Endothelial cell of umbilical vein (primary cell): ENCODE measurements around the gene IFNGR1. TPM values are rescaled to one million over a fixed set of nuclear protein-coding genes. Genes with fewer than 3 reads are reported as not detected.
A peak's percentile ranks its signal among the peaks of the same experiment; 100 is the strongest.

Source experiments
- BruUV-seq: library from RNA; stranded (reverse); fragments of 400-500 nt; replicated peaks from 2 replicates; lab custom pipeline; 2021; lab: Mats Ljungman, UMichigan
- CTCF ChIA-PET: fragments of 300-600, 350-600 bp; sonication (Branson Sonifier 250); formaldehyde crosslinking; loops from one replicate; lab custom pipeline; 2021; ENCODE audit warnings: antibody characterized with exemption, inconsistent platforms; lab: Charles Lee
- POLR2A ChIA-PET: fragments of 300-600, 350-600 bp; sonication (Branson Sonifier 250); formaldehyde crosslinking; loops from one replicate; lab custom pipeline; 2021; ENCODE audit warnings: antibody characterized with exemption, inconsistent platforms; lab: Charles Lee
- DNase-seq: peaks from one replicate; pipeline ENCODE4 v3.0.0-alpha.2; 2011; ENCODE audit warnings: low read depth, low spot score
- FAIRE-seq: peaks from 2 replicates; lab custom pipeline; 2011; peaks lifted over from hg19 to GRCh38; lab: Jason Lieb, UNC
- H2AFZ ChIP-seq: 2 replicates; pipeline ENCODE4 v1.6.0; 2012; ENCODE audit warnings: low read depth, low read length, control low read depth, inconsistent platforms
- H3K27ac ChIP-seq: 2 replicates; pipeline ENCODE4 v1.5.1; 2011; ENCODE audit warnings: low read depth, mild to moderate bottlenecking, control low read depth, low read length, moderate library complexity; ENCODE audit not compliant: insufficient read depth
- H3K27me3 ChIP-seq, 2 experiments: 2 replicates each; pipeline versions ENCODE4 v1.6.0 to v1.6.1; 2011; ENCODE audit warnings: low read length in 2 of 2, mixed read lengths in 1 of 2; ENCODE audit not compliant: control insufficient read depth in 2 of 2, insufficient read depth in 2 of 2
- H3K36me3 ChIP-seq, 2 experiments: 2 replicates in 1 of 2; 3 replicates in 1 of 2; pipeline ENCODE4 v1.5.1; 2011; ENCODE audit warnings: low read length in 2 of 2, mild to moderate bottlenecking in 1 of 2, moderate library complexity in 1 of 2; ENCODE audit not compliant: control insufficient read depth in 2 of 2, insufficient read depth in 2 of 2; ENCODE audit errors: extremely low read depth in 1 of 2
- H3K4me1 ChIP-seq: 3 replicates; pipeline ENCODE4 v1.5.1; 2011; ENCODE audit warnings: mild to moderate bottlenecking, low read length; ENCODE audit not compliant: control insufficient read depth, insufficient read depth; ENCODE audit errors: extremely low read depth
- H3K4me2 ChIP-seq: 2 replicates; pipeline ENCODE4 v1.6.1; 2011; ENCODE audit warnings: low read length, control low read depth, mixed read lengths; ENCODE audit not compliant: insufficient read depth
- H3K4me3 ChIP-seq, 3 experiments: fragments of 200-600 bp in 1 of 3; sonication (generic), shearing (Covaris generic) in 1 of 3; replicated peaks in 1 of 3; 2 replicates each; pipeline ENCODE4 v1.5.1; 2011 to 2016; ENCODE audit warnings: control low read depth in 3 of 3, low read length in 3 of 3, mild to moderate bottlenecking in 2 of 3, inconsistent platforms in 1 of 3, low read depth in 1 of 3, moderate library complexity in 1 of 3; ENCODE audit not compliant: insufficient read depth in 1 of 3
- H3K79me2 ChIP-seq: 2 replicates; pipeline ENCODE4 v1.6.0; 2012; ENCODE audit warnings: low read length, inconsistent platforms; ENCODE audit not compliant: control insufficient read depth, insufficient read depth
- H3K9ac ChIP-seq: replicated peaks from 2 replicates; pipeline ENCODE3; 2011; ENCODE audit warnings: low read length, control low read depth; ENCODE audit not compliant: insufficient read depth; ENCODE audit errors: extremely low read depth
- H3K9me1 ChIP-seq: replicated peaks from 3 replicates; pipeline ENCODE4 v1.6.0; 2011; ENCODE audit warnings: mild to moderate bottlenecking, low read length; ENCODE audit not compliant: control insufficient read depth, insufficient read depth; ENCODE audit errors: extremely low read depth
- H3K9me3 ChIP-seq: replicated peaks from 2 replicates; pipeline ENCODE4 v1.5.1; 2012; ENCODE audit warnings: low read length, inconsistent platforms; ENCODE audit not compliant: control insufficient read depth, insufficient read depth
- H4K20me1 ChIP-seq: replicated peaks from 2 replicates; pipeline ENCODE3; 2011; ENCODE audit warnings: mild to moderate bottlenecking, low read length; ENCODE audit not compliant: control insufficient read depth, insufficient read depth; ENCODE audit errors: extremely low read depth
- EZH2 ChIP-seq: IDR thresholded peaks from 2 replicates; pipeline ENCODE4 v1.6.1; 2012; ENCODE audit warnings: borderline replicate concordance, low read depth, mild to moderate bottlenecking, moderate library complexity, low read length, inconsistent platforms; ENCODE audit not compliant: severe bottlenecking
- FOS ChIP-seq: IDR thresholded peaks from 2 replicates; pipeline ENCODE4 v1.6.1; 2011; ENCODE audit warnings: mild to moderate bottlenecking, low read length, moderate library complexity, borderline replicate concordance; ENCODE audit not compliant: insufficient read depth
- GATA2 ChIP-seq: IDR thresholded peaks from 2 replicates; pipeline ENCODE4 v1.7.0; 2011; ENCODE audit warnings: low read depth, mild to moderate bottlenecking, moderate library complexity, mixed read lengths, low read length; ENCODE audit not compliant: insufficient read length, insufficient read depth
- JUN ChIP-seq: IDR thresholded peaks from 2 replicates; pipeline ENCODE4 v1.6.1; 2011; ENCODE audit warnings: borderline replicate concordance, low read depth; ENCODE audit not compliant: insufficient read length, insufficient read depth
- MYC ChIP-seq: IDR thresholded peaks from one replicate; pipeline ENCODE4 v1.6.1; 2011; ENCODE audit warnings: mild to moderate bottlenecking, low read depth, low read length
- POLR2A ChIP-seq: IDR thresholded peaks from 2 replicates; pipeline ENCODE4 v1.6.1; 2012; ENCODE audit warnings: low read depth, mild to moderate bottlenecking, control low read depth, low read length
- POLR2AphosphoS5 ChIP-seq: IDR thresholded peaks from 2 replicates; pipeline ENCODE4 v1.6.1; 2012; ENCODE audit warnings: low read depth, mild to moderate bottlenecking, control low read depth, low read length, moderate library complexity; ENCODE audit not compliant: insufficient read depth
- dilution Hi-C: fragments of 300-500 bp; cut with MboI; formaldehyde crosslinking; loops from one replicate; pipeline ENCODE4 v1.15.0; 2019; ENCODE audit warnings: low sequenced_read_pairs; ENCODE audit not compliant: extremely low pct_ligation_motif_present
- intact Hi-C: fragments of 100-400 bp; cut with micrococcal nuclease; formaldehyde crosslinking; loops from one replicate; pipeline ENCODE4 v1.10.0; 2022
- polyA plus RNA-seq, 4 experiments: library from polyadenylated mRNA; depleted of rRNA in 3 of 4; stranded (reverse) in 3 of 4; unstranded in 1 of 4; fragments of >200 nt; gene quantifications; 2 replicates each; pipeline versions ENCODE4 v1.2.1 to v1.2.3, GENCODE V29; 2011 to 2012; ENCODE audit warnings: missing spikeins in 1 of 4
- total RNA-seq: library from RNA; stranded (reverse); gene quantifications from 2 replicates; pipeline ENCODE4 v1.2.3, GENCODE V29; 2021
- TF ChIP-seq, protein P1 (sequence below): IDR thresholded peaks from 2 replicates; pipeline ENCODE4 v1.6.1; 2011; ENCODE audit not compliant: insufficient read depth, insufficient read length

The IFNGR1 gene
- total and polyA plus RNA-seq, 2 donors (not counting 3 experiments of a cell fraction or from before 2014, with no cell fraction given), result 19.1 to 31.2 TPM

GRCh38 chr6:137223370-137224131, 4.4 kb upstream of the IFNGR1 start:
- dilution Hi-C loops, result no loop called here
- H3K4me2 ChIP-seq, result peak overlapping the region; percentile 1
- H3K79me2 ChIP-seq, result peaks cover 2% of the 10 kb centered on the region
- TF ChIP-seq EZH2 (no peak), POLR2AphosphoS5 (peak; percentile 27), GATA2 (peak; percentile 70), POLR2A (no peak), JUN (peak; percentile 10), MYC (no peak), FOS (peak; percentile 79)
- TF ChIP-seq, protein P1, sequence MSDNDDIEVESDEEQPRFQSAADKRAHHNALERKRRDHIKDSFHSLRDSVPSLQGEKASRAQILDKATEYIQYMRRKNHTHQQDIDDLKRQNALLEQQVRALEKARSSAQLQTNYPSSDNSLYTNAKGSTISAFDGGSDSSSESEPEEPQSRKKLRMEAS, result no peak
- no peaks in the 10 kb centered on the region for H3K9me1 ChIP-seq
- H3K4me3 ChIP-seq, result no peak overlapping the region
- FAIRE-seq, result peak; percentile 95
- no peaks in the 10 kb centered on the region for H4K20me1 ChIP-seq
- CTCF ChIA-PET, result interaction anchor here (0.7 to 1.8 kb wide), 5 partner anchors 8 to 91 kb away, joined by 3 to 14 read pairs (median 4); no protein-coding TSS in a partner anchor
- no peaks in the 10 kb centered on the region for H3K36me3 ChIP-seq
- POLR2A ChIA-PET, result interaction anchor here (1.0 kb wide), 1 partner anchor 10 kb away, joined by 5 read pairs; no protein-coding TSS in a partner anchor
- no peaks in the 10 kb centered on the region for H3K27me3 ChIP-seq
- intact Hi-C loops, result loop anchor here (1.0 to 5.0 kb wide), 2 partner anchors 11 to 936 kb away; partner anchors contain the start of gene BCLAF1
- no peak overlapping the region for H3K9ac ChIP-seq
- H3K27ac ChIP-seq, result peak overlapping the region; percentile 60
- peak; percentile 92 for DNase-seq
- peaks cover 29% of the 10 kb centered on the region for H3K4me1 ChIP-seq
- no TSS peak for BruUV-seq
- H2AFZ ChIP-seq, result peak overlapping the region; percentile 8
- H3K9me3 ChIP-seq, result no peaks in the 10 kb centered on the region
